ENCODE measurements around the gene DBH.

The DBH gene

GRCh38 chr9:133640580-133641395 lies 4.6 kb downstream of the DBH start:
- no peak overlapping the region for H3K4me3 Mint-ChIP-seq
- H3K4me1 Mint-ChIP-seq (ENCODE audit: low read depth), result no peaks in the 10 kb centered on the region
- H3K9me3 Mint-ChIP-seq, result no peaks in the 10 kb centered on the region
- no peak overlapping the region for H3K27ac Mint-ChIP-seq
- H3K27me3 Mint-ChIP-seq, result no peaks in the 10 kb centered on the region
- H3K36me3 Mint-ChIP-seq (ENCODE audit: low read depth), result no peaks in the 10 kb centered on the region

GRCh38 chr9:133641396-133641655 lies 5.2 kb downstream of the DBH start:
- H3K27me3 Mint-ChIP-seq, result no peaks in the 10 kb centered on the region
- H3K36me3 Mint-ChIP-seq (ENCODE audit: low read depth), result no peaks in the 10 kb centered on the region
- no peak overlapping the region for H3K4me3 Mint-ChIP-seq
- H3K4me1 Mint-ChIP-seq (ENCODE audit: low read depth), result no peaks in the 10 kb centered on the region
- H3K9me3 Mint-ChIP-seq, result no peaks in the 10 kb centered on the region
- no peak overlapping the region for H3K27ac Mint-ChIP-seq

DNA sequence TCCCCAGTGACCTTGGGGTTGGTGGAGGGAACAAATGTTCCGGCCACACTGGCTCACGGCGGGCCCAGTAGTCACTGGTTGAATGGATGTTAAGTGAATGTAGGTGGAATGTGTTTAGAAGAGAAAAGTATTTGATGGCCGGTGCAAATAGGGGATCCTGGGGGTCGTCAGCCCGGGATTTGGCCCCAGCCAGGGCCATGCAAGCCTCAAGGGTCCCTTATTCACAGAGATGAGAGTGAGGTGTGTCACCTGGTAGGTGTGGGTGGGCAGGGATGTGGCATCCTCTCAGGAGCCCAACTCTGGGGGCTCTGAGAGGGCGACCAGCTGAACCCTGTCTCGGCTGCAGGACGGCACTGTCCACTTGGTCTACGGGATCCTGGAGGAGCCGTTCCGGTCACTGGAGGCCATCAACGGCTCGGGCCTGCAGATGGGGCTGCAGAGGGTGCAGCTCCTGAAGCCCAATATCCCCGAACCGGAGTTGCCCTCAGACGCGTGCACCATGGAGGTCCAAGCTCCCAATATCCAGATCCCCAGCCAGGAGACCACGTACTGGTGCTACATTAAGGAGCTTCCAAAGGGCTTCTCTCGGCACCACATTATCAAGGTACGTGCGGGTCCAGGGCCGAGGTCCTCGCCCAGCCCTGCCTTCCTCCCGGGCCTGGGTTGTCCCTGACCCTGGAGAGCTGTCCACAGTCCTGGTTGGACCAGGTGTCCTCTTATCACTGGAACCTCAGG lies 5.9 kb downstream of the DBH start:
- Mint-ChIP-seq H3K36me3 (ENCODE audit: low read depth) (no peaks in the 10 kb centered on the region), H3K4me3 (no peak overlapping the region), H3K27ac (no peak overlapping the region), H3K4me1 (ENCODE audit: low read depth) (no peaks in the 10 kb centered on the region), H3K27me3 (no peaks in the 10 kb centered on the region), H3K9me3 (no peaks in the 10 kb centered on the region)

GRCh38 chr9:133642708-133643361 lies 6.7 kb downstream of the DBH start:
- Mint-ChIP-seq H3K4me3 (no peak overlapping the region), H3K4me1 (ENCODE audit: low read depth) (no peaks in the 10 kb centered on the region), H3K9me3 (no peaks in the 10 kb centered on the region), H3K27ac (no peak overlapping the region), H3K27me3 (no peaks in the 10 kb centered on the region), H3K36me3 (ENCODE audit: low read depth) (no peaks in the 10 kb centered on the region)

DNA sequence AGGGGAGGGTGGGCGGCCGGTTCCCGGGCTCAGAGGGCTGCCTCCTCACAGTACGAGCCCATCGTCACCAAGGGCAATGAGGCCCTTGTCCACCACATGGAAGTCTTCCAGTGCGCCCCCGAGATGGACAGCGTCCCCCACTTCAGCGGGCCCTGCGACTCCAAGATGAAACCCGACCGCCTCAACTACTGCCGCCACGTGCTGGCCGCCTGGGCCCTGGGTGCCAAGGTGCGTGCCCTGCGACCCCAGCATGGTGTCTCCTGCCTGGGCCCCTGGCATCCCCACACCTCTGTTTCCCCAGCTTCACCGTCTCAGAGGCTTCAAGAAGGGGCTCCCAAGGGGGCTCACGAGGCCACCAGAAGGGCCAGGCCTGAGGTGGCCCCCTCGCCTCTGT lies 7.2 kb downstream of the DBH start:
- Mint-ChIP-seq H3K4me3 (no peak overlapping the region), H3K4me1 (ENCODE audit: low read depth) (no peaks in the 10 kb centered on the region), H3K9me3 (no peaks in the 10 kb centered on the region), H3K27ac (no peak overlapping the region), H3K36me3 (ENCODE audit: low read depth) (no peaks in the 10 kb centered on the region), H3K27me3 (no peaks in the 10 kb centered on the region)

DNA sequence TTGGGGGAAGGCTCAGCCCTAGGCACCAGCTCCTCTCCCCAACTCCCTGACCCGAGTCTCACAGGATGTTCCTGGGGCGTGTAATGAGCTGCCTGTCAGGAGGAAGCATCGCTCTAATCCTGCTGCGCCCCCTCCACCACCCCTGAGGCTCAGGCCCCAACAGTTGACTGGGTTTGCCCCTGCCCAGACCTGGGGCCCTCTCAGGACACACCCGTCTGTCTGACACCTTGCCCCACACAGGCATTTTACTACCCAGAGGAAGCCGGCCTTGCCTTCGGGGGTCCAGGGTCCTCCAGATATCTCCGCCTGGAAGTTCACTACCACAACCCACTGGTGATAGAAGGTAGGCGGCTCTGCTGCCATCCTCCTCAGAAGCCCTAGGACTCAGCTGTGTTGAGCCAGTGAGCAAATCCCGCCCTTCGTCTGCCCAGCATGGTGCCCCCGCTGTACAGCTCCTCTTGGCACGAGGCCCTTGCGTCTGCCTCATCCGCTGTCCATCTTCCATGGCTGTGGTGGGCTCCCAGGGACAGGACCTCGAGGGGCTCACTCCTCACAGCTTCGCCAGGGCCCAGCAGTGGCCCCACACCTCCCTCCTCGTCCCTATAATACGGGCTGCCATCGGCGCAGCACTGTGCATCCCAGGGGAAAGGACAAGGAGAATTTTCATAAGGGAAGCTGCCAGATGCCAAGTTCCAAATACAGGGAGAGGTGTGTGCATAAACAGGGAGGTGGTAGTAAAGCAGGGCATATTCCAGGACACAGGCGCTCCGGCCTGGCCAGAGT lies 8.0 kb downstream of the DBH start:
- no peak overlapping the region for H3K27ac Mint-ChIP-seq
- H3K4me1 Mint-ChIP-seq (ENCODE audit: low read depth), result no peaks in the 10 kb centered on the region
- no peaks in the 10 kb centered on the region for H3K27me3 Mint-ChIP-seq
- H3K36me3 Mint-ChIP-seq (ENCODE audit: low read depth), result no peaks in the 10 kb centered on the region
- no peaks in the 10 kb centered on the region for H3K9me3 Mint-ChIP-seq
- no peak overlapping the region for H3K4me3 Mint-ChIP-seq

DNA sequence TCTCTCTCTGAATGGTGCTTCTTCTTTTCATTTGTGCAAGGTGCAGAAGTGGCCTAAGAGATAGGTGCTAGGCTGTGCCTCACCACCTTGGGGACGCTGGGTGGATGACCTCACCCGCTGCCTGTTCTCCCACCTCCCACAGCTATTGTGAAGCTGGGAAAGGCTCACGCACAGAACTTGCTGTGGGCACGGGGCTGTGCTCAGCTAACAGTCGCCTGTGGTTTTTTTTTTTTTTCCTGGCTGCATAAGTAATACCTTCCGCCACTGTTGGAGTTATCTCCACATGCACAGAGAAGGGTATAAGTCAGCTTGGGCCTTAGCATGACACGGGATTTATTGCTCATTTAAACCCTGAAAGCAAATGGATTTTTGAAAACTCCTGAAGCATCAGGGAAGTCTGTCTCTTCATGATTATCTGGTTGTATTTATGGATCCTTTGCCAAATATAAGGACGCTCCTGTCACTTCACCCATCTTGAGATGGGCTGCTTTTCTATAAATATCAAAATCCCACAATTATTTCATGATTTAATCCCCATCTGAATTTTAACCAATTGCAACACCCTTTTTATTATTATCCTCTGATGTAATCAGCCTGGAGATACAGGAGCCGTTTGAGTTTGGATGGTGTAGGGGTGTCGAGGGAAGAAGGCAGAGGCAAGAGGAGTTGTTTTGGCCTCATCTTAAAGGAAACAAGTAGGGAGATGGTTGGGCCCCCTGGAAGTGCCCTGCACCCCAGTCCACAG lies 9.0 kb downstream of the DBH start:
- H3K27ac Mint-ChIP-seq, result no peak overlapping the region
- H3K27me3 Mint-ChIP-seq, result no peaks in the 10 kb centered on the region
- no peaks in the 10 kb centered on the region for H3K4me1 Mint-ChIP-seq (ENCODE audit: low read depth)
- no peaks in the 10 kb centered on the region for H3K9me3 Mint-ChIP-seq
- no peak overlapping the region for H3K4me3 Mint-ChIP-seq
- no peaks in the 10 kb centered on the region for H3K36me3 Mint-ChIP-seq (ENCODE audit: low read depth)

DNA sequence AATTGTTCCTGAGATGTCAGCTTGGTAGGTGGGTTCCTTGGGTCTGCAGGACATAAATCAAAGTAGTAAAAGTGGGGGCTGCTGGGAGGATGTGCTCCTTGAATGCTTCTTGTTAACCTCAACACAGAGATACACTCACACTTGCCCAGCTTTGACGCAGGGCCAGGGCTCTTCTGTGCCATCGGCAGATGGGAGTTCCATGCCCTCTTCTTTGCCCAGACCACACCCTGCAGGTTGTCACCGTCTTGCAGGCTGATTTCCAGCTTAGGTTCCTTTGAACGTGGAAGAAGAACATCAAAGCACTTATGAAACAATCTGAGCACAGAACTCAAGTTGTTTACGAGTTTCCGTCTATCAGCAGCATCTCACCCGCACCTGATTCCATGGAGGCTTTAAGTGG lies 11.0 kb downstream of the DBH start:
- H3K36me3 Mint-ChIP-seq (ENCODE audit: low read depth), result no peaks in the 10 kb centered on the region
- no peaks in the 10 kb centered on the region for H3K9me3 Mint-ChIP-seq
- H3K4me3 Mint-ChIP-seq, result no peak overlapping the region
- H3K27me3 Mint-ChIP-seq, result no peaks in the 10 kb centered on the region
- H3K4me1 Mint-ChIP-seq (ENCODE audit: low read depth), result no peaks in the 10 kb centered on the region
- H3K27ac Mint-ChIP-seq, result no peak overlapping the region

DNA sequence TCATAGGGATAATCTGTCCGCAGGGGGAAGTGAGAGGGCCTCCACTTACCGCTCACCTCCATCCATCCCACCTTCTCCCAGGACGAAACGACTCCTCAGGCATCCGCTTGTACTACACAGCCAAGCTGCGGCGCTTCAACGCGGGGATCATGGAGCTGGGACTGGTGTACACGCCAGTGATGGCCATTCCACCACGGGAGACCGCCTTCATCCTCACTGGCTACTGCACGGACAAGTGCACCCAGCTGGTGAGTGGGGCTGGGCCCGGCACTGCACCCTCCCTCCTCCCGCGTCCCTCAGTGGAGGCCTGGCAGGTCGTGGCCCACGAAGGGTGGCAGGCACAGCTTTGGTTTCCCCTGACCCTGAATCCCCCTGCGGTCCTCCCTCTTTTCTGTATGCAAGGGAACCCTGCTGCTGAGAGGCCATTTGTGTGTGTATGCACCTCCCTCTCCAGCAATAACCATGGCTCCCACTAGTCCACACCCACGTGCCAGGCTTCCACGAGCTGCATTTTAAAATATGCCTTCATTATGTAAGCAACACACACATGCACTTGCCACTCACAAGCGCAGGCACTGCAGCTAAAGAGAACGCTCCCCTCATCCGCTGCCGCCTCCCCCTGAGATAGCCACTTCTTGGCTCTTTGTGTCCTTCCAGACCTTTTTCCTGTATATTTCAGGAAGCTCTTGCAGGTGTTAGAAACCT lies 11.8 kb downstream of the DBH start:
- H3K27ac Mint-ChIP-seq, result no peak overlapping the region
- no peaks in the 10 kb centered on the region for H3K27me3 Mint-ChIP-seq
- H3K36me3 Mint-ChIP-seq (ENCODE audit: low read depth), result no peaks in the 10 kb centered on the region
- H3K9me3 Mint-ChIP-seq, result no peaks in the 10 kb centered on the region
- H3K4me3 Mint-ChIP-seq, result no peak overlapping the region
- H3K4me1 Mint-ChIP-seq (ENCODE audit: low read depth), result no peaks in the 10 kb centered on the region

- H3K9me3 Mint-ChIP-seq, result no peaks in the 10 kb centered on the region
- no peak overlapping the region for H3K27ac Mint-ChIP-seq
- H3K4me1 Mint-ChIP-seq (ENCODE audit: low read depth), result no peaks in the 10 kb centered on the region
- no peak overlapping the region for H3K4me3 Mint-ChIP-seq
- no peaks in the 10 kb centered on the region for H3K27me3 Mint-ChIP-seq
- no peaks in the 10 kb centered on the region for H3K36me3 Mint-ChIP-seq (ENCODE audit: low read depth)
Measured at GRCh38 chr9:133649194-133649593, 13.0 kb downstream of the DBH start.

GRCh38 chr9:133650026-133650425 lies 13.9 kb downstream of the DBH start:
- peaks cover 1% of the 10 kb centered on the region for H3K27me3 Mint-ChIP-seq
- no peaks in the 10 kb centered on the region for H3K36me3 Mint-ChIP-seq (ENCODE audit: low read depth)
- no peaks in the 10 kb centered on the region for H3K9me3 Mint-ChIP-seq
- H3K4me3 Mint-ChIP-seq, result no peak overlapping the region
- H3K27ac Mint-ChIP-seq, result no peak overlapping the region
- H3K4me1 Mint-ChIP-seq (ENCODE audit: low read depth), result no peaks in the 10 kb centered on the region

GRCh38 chr9:133653638-133654037 lies 17.5 kb downstream of the DBH start:
- H3K27me3 Mint-ChIP-seq, result peaks cover 35% of the 10 kb centered on the region
- no peak overlapping the region for H3K4me3 Mint-ChIP-seq
- H3K9me3 Mint-ChIP-seq, result no peaks in the 10 kb centered on the region
- peaks cover 5% of the 10 kb centered on the region for H3K4me1 Mint-ChIP-seq (ENCODE audit: low read depth)
- no peak overlapping the region for H3K27ac Mint-ChIP-seq
- no peaks in the 10 kb centered on the region for H3K36me3 Mint-ChIP-seq (ENCODE audit: low read depth)

DNA sequence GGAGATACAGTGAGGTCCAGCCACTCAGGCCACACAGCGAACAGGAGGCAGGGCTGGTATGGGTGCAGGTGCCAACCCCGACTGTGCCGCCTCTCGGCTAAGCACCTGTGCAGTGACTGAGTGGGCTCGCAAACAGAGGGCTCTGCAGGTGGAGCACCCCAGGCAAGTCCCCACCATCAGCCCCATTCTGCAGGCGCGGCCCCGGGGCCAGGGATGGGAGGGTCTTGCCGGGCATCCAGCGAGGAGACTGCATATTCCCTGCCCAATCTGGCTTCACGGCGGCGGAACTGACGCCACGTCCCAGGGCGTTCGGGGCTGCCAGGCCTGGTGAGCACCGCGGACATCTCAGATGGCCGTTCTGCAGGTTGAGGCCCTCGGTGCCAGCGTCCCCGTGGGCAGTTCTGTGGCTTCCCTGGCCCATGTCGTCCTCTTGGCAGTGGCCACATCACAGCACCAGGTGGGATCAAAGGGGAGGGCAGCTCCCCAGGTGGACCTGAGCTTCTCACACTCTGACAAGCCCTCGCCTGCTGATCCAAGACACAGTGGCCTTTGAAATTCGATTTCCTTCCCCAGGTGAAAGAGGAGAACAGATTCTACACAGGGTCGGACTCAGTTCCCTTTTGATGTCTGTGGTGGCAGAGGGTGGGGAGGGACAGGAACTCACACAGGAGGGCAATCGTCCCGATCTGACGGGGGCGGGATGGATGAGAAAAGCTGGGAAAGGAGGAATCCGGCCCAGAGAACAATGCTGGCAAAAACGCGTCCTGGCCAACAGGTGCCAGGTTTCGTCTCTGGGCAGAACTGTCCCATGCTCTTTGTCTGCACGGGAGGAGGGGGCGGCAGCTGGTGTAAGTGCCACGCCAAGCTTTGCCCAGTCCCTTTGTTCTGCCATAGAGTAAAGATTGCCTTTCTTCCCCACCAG lies 18.8 kb downstream of the DBH start:
- Mint-ChIP-seq H3K9me3 (no peaks in the 10 kb centered on the region), H3K36me3 (ENCODE audit: low read depth) (no peaks in the 10 kb centered on the region), H3K4me3 (no peak overlapping the region), H3K27ac (no peak overlapping the region), H3K4me1 (ENCODE audit: low read depth) (peaks cover 9% of the 10 kb centered on the region), H3K27me3 (peaks cover 44% of the 10 kb centered on the region)
